GM21619 (cell line): Measurements from ENCODE around the gene TRUB1.

Source experiments
- ATAC-seq: cut with Tn5 transposase; IDR thresholded peaks from one replicate; pipeline ENCODE4 v1.9.1; 2021; ENCODE audit not compliant: unreplicated experiment

TRUB1 gene

GRCh38 chr10:115026746-115027140 lies 88.7 kb downstream of the TRUB1 start:
- ATAC-seq: no peak
